GM21423 (cell line): Measurements from ENCODE around the gene EPHB1.
A peak's percentile ranks its signal among the peaks of the same experiment; 100 is the strongest.
"Not testable (repeated sequence)": the region's sequence is repeated elsewhere in the genome, so short reads cannot be mapped to it uniquely, and the experiment has no call there.

Source experiments
- ATAC-seq: cut with Tn5 transposase; IDR thresholded peaks from one replicate; pipeline ENCODE4 v1.9.1; 2021; ENCODE audit warnings: mild to moderate bottlenecking, moderate library complexity; ENCODE audit not compliant: unreplicated experiment

EPHB1 gene

DNA sequence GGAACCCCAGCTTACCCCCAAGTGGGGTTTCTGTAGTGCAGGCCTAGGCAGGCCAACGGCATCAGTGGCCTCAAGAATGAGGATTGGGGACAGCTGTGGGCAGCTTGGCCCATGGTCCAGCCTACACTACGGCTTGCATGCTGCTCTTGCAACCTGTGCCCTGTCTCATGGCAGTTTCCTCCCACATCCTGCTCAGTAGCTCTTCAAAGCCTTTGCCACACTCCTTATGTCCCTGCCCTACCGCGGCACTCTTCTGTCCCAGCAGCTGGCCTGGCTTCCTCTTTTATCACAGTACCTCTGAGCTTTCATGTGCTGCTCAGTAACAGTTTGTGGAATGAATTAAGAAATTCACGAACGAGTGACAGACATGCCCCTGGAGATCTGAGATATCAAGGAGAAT lies 431.0 kb downstream of the EPHB1 start:
- peak; percentile 77 for ATAC-seq

DNA sequence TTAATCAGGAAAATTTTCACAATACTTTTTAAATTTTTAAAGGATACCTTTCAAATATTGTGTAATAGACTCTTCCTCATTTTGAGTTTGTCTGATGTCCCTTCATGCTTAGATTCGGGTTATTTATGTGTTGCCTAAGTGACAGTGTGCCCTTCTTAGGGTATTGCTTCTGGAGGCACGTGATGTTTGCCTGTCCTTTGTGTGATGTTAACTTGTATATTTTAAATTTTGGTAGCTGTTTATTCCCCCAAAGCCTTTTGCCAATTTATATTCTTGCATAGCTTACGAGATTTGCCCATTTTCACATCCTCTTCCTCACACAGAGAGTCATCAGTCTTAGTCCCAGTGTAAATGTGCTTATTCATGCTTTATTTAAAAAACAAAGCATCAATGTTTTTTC lies 433.1 kb downstream of the EPHB1 start:
- no peak for ATAC-seq

DNA sequence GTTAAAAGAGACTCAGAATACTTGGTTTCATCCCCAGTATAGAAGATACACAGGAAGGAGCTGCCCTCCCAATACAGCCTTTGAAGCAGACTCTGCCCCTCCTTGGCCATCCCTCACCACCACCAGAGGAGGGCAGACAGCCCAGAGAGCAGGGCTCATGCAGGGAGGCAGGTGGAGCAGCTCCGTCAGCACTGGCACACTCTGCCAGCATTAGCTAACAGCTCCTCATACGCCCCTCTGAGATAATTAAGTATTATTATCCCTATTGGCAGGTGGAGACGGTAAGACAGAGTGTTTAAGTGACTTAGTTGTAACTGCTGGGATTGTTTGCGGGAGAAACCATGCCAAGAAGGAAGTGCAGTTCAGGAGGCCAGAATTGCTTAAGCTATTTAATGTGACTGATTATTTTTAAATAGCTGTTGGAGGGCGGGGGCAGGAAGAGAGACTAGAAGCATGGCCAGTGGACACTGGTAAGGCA lies 434.0 kb downstream of the EPHB1 start:
- ATAC-seq: no peak

DNA sequence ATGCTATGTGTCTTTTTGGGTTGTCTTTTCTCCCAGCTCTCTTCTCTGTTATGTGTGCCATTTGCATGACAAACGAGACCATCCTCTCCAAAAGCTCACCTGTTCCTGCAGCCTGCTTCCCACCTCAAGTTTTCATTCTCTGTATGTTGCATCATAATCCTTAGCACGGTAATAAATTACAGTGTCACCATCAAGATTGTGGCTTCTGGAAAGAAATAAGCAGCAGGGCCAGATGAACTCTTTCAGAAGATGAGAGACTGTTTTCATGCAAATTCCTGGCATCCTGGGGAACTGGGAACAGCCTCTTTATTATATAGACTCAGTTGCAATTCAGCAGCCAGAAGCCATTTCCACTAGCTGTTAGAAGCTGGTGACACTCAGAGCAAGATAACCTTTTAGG lies 436.7 kb downstream of the EPHB1 start:
- ATAC-seq: no peak

DNA sequence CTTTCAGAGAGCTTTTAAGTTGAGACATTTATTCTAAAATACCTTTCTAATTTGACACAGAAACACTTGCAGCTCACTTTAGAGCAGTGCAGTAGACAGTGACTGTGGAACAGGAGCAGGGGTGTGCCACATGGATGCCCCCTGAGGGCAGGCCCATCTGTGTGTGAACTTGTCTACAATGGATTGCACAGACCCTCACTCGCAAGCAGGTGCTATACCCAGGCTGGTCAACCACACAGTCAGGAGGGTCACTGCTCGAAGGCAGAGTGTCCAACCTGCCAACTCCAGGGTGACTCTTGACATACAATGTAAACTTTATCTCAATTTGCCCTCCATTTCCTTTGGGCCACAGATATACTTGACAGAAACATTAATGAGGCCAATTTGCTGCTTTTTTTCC lies 437.2 kb downstream of the EPHB1 start:
- no peak for ATAC-seq

DNA sequence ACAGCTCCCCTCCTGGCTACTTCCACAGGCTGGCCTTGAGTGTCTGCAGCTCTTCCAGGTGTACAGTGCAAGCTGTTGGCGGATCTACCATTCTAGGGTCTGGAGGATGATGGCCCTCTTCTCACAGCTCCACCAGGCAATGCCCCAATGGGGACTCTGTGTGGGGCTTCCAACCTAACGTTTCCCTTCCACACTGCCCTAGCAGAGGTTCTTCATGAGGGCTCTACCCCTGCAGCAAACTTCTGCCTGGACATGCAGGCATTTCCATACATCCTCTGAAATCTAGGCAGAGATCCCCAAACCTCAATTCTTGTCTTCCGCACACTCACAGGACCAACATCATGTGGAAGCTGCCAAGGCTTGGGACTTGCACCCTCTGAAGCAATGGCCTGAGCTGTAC lies 438.4 kb downstream of the EPHB1 start:
- ATAC-seq: not testable (repeated sequence)

DNA sequence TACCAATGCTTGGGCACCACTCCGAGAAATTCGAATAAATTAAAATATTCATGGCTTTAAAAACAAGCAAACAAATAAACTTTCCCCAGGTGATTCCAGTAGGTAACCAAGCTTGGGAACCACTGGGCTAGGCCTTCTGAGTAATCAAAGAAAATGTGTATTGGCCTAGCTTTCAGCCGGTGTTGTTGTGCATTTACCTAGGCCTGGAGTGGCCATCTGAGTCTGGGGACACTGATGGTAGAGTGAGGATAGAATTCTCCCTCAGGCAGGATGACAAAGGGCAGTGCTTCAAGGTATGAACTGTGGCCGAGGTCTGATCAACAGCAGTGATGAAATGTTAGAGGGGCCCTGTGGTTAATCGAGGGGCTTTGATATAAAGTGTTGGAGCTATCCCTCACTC lies 440.5 kb downstream of the EPHB1 start:
- no peak for ATAC-seq

DNA sequence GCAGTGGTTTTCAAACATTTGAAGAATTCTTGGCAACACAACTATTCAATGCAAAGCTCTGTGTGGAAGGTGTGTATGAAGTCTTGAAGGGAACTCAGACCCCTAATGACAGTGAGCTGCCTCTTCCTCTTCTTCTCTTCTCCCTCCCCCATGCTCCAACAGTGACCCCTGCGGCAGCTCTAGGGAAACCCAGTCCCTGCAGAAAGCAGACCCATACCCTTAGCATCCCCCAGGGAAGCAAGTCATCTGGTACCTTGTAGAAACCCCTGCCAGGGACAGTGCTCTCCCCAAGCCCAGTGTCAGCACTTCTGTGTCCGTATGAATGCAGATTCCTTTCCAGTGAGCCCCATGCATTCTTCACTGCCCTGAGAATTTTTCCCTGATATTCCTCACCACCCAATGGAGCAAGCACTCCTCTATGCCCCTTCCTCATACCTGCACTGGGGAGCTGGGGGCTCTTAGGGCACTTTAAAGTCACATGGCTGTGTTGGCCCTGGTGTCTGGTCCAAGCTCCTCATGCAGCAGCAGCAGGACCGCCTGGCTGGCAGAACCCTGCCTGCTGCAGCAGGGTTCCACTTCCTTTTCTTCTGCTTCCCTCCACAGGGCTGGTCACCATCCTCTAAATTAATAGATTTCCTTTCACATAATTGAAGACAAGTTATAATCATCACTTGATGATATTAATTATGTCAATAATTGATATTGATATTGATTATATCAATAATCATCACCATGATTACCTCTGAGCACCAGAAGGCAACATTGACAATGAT lies 442.5 kb downstream of the EPHB1 start:
- ATAC-seq: no peak

DNA sequence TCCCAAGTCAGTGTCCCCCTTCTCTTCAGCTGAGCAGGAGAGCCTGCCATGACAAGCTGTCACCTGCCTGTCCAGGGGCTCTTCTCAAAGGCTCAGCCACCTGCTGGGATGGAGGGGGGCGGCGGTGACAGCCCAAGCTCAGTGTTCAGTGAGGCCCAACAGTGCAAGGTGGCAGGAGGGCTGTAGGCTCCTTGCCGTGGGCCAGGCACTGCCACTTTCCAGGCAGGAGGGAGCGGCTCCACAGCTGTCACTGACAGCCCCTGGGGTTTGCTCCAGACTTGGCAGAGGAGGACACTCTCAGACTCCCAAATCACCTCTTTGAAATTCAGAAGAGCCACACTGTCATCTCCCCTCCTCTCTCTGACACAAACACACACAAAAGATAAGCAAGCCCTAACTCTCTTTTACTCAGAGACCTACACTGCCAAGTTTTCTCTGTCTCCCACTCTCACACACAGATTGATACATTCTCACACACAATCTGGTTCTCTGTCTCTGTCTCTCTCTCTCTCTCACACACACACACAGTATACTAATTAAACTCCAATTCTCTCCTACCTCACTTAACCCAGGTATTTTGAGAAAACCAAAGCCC lies 443.3 kb downstream of the EPHB1 start:
- no peak for ATAC-seq

DNA sequence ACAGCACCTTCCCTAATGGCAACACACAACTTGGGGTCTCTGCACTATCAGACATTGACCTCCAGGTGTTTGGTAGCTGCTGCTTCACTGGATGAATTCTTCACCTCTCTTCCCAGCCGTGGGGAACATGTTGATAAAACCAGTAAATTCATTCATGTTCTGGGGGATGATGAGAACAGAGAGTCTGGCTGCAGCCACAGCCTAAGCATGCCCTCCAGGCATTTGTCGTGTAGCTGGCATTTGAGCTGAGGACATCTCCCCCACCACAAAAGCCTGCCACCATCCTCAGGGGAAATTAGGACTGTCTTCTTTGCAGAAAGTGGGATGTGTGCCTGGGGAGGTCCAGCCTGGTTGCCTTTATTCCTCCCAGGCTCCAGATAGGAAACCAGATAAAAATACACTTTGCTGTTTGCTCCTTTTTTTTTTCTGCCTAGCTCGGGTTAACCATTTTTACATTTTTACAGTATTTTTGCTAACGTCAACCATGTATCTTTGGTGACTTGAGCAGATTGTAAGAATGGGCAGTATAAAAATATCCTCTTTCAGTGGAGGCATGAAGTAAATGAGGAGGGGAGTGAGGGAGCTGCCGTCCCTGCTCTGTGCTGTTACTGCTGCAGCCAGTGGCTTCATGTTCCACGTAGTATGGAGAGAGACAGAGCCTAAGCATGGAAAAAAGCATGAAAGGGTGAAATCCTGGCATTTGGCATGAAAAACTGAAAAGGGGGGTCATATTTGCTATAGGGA lies 444.0 kb downstream of the EPHB1 start:
- ATAC-seq: no peak

DNA sequence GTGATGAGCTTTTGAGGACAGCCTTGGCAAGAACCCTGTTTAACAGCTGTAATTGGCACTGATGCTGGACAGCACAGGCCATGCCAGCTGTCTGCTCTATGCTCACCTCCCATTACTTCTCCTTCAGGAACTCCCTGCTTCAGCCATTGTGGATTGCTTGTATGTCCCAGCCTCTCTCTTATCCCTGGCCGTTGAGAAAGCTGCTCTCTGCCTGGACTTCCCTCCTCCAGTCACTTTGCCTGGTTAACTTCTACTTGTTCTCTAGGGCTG lies 444.5 kb downstream of the EPHB1 start:
- ATAC-seq: no peak

DNA sequence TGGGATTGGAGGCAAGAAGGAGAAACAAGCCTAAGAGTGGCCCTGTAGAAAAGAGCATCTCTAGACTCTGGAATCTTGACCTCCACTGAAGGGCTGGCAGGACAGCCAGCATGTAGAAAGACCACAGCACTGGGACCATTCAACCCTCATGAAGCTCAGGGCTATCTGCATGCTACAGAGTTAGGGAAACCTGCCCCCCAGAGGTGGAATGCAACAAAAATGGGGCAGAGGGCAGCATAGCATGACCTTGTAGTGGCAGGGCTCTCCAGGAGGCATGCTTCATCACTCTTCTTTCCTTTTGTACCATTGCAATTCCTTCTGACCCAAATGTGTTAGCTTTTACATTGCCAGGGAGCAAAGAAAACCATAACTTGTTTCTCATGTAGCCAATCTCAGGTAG lies 445.4 kb downstream of the EPHB1 start:
- no peak for ATAC-seq

DNA sequence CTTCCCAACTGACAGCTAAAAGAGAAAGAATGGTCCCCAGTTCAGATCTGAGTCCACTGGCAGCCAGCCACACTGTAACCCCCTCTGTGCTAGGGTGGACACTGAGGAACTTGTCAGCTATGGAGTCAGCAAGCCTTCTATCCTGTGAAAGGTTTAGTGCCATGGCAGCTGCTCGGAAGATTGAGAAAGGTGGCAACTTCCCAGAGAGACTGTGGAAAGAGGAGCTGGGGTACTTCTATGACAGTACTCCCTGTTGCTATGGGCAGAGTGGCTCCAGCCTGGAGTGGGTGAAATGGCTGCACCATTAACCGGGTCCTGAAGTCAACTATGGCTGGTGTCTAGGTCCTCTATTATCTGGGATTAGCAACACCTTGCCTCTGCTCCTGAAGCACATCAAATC lies 447.2 kb downstream of the EPHB1 start:
- no peak for ATAC-seq

DNA sequence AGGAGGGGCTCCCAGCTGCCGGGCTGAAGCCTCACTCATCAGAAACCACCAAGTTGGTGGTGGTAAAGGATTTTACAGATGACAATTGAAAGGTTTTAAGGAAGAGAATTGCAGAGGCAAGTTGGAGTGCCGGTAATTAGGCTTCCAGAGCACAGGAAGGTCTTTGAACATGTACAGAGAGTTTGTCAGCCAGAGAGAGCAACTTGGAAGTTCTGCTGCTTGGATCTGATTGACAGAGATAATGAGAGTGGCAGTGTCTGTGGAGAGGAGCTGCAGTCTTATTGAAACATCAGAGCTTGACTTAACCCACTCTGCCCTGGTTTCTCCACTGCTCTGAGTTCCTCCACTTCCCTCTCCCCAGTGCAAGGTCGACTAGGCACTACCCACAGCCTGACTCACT lies 448.6 kb downstream of the EPHB1 start:
- ATAC-seq: no peak

DNA sequence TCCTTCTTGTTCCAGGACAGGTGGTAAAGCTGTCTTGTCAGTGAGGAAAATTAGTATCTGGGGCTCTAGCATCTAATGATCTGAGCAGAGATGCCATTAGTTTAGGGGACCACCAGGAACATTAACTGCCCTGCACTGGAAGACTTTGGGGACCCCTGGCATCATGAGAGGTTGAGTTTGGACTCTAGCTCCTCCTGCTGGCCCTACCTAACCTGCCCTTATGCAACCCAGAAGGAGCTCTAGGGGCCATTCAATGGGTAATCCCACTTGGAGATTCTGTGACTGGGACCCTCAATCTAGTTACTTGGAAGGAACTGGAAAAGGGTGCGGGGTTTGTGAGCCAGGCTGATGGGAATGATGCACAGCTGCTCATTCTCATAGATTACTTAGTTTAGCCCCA lies 451.0 kb downstream of the EPHB1 start:
- no peak for ATAC-seq

DNA sequence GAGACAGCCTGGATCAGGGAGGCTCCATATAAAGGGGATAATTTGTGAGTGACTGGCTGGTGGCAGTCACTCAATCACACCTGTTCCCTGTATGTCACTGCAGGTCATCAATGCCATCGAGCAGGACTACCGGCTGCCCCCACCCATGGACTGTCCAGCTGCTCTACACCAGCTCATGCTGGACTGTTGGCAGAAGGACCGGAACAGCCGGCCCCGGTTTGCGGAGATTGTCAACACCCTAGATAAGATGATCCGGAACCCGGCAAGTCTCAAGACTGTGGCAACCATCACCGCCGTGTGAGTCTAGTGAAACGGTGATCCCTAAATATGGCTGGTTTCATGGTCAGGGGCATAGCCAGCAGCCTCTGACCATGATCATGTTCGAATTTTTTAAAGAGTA lies 453.2 kb downstream of the EPHB1 start:
- ATAC-seq: no peak

DNA sequence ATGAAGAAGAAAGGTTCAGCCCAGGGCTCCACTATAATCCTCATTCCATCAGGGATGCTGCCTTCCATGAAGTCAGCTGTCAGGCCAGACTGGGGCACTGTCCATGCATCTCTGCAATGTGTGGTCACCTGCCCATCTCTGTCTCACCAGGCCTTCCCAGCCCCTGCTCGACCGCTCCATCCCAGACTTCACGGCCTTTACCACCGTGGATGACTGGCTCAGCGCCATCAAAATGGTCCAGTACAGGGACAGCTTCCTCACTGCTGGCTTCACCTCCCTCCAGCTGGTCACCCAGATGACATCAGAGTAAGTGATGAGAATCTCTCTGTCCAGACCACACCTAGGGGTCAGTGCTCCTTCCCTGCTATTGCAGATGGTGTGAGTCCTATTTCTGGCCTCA lies 454.1 kb downstream of the EPHB1 start:
- ATAC-seq: no peak

DNA sequence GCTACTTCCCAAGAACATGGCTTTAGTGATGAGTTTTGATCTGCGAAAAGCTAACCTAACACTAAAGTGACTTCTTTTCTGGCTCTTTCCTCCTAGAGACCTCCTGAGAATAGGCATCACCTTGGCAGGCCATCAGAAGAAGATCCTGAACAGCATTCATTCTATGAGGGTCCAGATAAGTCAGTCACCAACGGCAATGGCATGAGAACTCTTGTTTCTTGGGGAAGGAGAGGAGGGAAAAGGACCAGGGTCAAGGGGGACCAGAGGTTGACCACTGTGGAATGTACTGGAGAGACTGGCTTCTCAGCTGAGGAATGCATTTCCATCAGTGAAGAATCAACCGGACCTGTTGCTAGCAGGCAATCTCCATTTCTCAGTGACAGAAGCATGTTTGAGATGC lies 463.9 kb downstream of the EPHB1 start:
- ATAC-seq: no peak

DNA sequence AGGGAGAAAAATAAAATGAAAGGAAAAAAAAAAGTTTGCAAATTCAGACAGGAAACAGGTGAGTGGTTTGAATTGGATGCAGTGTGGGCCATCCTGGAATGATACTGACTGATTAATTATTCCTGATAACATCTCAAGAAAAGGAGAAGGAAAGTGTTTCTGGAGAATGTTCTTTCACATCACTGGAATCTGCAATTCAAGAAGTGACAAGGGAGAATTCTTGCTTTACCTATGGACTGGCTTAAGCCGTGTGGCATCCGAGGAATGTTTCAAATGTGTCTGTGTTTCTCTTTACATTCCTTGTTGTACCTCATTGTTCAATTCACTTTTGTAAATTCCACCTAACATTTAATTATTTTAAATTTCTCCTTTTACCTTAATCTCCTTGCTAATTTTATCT lies 465.0 kb downstream of the EPHB1 start:
- ATAC-seq: no peak

DNA sequence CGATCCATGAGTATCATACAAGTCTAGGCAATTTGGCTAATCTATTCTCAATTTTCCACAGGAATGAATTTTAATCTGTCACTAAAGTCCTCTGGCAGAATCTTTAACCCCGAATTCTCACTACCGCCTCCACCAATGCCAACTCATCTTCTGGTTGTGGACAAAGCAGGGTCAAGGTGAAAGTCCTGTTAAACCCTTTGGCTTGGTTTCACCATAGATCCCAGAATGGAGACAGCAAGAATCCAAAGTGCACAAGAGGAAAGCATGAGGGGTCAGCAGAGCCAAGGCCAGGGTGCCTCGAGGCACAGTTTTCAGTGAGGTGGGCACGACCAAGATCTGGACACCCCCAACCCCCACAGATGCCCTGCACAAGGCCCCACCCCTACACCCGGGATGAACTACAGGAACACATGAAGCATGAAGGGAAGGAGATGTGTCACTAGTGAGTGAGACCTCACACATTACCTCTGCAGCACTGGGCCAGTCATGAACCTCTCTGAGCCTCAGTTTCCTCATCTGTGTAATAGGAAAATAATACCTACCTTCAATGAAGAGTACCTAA lies 466.2 kb downstream of the EPHB1 start:
- no peak for ATAC-seq

DNA sequence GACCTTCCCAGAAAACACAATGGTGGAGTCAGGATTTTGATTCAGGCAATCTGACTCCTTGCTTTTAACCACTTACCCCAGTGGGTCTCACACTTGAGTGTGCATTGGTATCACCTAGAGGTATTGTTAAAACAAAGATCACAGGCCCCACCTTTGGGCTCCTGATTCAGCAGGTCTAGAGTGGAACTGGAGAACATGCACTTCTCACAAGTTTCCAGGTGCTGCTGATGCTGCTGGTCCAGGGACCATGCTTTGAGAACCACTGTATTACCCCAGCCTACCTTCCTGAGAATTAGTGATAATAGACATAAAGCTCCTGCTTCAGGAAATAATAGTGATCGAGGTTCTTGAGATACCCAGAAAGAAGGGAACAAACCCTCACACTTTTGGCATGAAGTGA lies 466.9 kb downstream of the EPHB1 start:
- ATAC-seq: no peak

DNA sequence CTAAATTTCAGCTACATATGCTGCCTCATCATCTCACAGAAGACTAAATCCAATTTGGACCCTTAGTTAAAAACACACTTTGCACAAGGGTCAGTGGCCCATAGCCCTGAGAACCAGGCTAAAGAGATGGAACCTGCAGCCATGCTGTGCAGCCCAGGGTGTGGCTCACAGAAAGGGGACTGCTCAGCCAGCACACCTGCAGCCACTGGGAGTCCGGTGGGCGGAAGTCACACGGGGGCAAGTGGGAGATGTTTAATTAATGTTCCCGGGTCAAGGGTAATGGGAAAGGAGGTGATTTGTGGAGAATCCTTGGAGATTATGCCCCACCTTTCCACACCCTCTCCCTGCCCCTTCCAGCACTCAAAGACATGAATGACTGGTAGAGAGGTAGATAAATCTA lies 467.4 kb downstream of the EPHB1 start:
- ATAC-seq: no peak
